Right forelimb (tissue), 1 donor: ENCODE results near the gene BASP1.
A peak's percentile ranks its signal among the peaks of the same experiment; 100 is the strongest.

Experiments
- DNase-seq: peaks from one replicate; pipeline ENCODE4 v3.0.0-alpha.2; 2018

Gene BASP1, protein sequence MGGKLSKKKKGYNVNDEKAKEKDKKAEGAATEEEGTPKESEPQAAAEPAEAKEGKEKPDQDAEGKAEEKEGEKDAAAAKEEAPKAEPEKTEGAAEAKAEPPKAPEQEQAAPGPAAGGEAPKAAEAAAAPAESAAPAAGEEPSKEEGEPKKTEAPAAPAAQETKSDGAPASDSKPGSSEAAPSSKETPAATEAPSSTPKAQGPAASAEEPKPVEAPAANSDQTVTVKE

DNA sequence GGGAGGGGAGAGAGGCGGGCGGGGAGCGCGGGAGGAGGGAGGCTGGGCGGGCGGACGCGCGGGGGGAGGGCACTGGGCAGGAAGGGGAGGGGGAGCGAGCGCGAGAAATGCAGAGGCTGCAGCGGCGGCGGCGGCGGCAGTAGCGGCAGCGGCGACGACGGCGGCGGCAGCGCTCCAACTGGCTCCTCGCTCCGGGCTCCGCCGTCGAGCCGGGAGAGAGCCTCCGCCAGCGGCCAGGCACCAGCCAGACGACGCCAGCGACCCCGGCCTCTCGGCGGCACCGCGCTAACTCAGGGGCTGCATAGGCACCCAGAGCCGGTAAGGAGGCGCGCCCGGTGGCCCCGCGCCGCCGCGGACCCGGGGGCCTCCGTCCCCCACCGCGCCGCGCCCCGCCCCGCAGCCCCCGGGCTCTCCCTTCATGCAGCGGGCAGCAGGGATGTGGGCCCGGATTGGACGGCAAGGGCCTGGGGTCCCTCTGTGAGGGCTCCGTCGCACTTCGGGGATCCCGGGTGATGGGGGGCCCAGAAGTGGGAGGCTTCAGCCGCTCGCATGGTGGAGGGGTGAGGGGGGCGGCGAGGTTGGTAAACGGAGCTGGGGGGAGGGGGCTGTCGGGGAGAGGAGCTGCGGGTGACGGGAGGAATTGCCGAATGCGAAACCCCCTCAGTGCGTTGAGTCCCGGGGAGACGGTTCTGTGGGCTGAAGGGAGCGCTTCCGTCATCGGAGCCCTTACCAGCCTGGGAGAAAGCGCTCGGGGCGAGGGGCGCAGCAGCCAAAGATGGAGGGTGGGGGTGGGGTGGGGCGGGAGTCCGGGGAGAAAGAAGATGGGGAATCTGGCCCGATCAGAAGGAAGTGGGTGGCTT, at the start of gene BASP1:
TSS of gene BASP1 (plus strand) at position 139 of the 860 bp plus-strand sequence. CDS start 57,586 bp downstream, outside the sequence.
- peak; percentile 94 for DNase-seq

DNA sequence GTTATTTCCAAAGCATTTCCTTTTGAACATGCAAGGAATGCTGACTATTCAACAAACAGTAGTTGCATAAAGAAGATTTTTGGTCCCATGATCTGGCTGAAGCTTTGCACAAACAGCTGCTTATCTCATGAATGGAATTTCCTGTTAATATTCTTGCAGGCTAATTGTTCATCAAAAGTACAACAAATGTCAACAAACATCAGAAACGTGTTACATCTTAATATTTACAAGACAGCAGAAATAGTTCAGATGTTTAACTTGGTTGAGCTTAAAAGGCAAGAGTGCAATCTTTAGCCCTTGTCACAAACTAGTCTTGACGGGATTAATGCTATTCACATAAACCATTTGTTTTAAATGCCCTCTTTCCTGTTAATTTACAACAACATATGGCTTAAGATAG, 47.9 kb upstream of the BASP1 start:
- no peak for DNase-seq

DNA sequence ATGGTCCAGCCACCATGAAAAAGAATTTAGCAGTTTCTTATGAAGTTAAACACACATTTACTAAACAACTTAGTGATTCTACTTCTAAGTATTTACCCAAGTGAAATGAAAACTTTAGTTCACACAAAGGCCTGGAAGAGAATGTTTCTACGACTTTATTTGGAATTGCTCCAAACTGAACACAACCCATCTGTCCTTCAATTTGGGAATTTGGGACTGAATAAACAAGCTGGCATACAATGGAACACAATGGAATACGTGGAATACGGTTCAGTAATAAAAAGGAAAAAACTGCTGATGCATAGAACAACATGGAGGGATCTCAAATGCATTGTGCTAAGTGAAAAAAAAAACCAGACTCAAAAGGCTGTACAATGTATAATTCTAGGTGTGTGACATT, 44.6 kb upstream of the BASP1 start:
- DNase-seq: no peak

DNA sequence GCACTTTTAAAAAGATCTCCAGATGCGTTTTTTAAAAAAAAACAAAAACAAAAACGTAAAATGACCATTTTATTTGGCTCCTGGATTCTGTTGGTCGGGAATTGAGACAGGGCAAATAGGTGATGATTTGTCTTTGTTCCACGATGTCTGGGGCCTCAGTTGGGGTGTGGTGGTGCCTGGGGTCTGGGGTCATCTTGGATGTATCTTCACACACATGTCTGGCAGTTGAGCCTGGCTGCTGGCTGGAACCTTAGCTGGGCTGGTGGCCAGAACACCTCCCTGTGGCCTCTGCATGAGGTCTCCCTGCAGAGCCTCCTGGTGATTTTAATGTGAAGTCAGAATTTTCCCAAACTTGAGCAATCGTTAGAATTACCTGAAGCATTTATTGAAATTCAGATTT, 42.5 kb upstream of the BASP1 start:
- DNase-seq: peak; percentile 68

DNA sequence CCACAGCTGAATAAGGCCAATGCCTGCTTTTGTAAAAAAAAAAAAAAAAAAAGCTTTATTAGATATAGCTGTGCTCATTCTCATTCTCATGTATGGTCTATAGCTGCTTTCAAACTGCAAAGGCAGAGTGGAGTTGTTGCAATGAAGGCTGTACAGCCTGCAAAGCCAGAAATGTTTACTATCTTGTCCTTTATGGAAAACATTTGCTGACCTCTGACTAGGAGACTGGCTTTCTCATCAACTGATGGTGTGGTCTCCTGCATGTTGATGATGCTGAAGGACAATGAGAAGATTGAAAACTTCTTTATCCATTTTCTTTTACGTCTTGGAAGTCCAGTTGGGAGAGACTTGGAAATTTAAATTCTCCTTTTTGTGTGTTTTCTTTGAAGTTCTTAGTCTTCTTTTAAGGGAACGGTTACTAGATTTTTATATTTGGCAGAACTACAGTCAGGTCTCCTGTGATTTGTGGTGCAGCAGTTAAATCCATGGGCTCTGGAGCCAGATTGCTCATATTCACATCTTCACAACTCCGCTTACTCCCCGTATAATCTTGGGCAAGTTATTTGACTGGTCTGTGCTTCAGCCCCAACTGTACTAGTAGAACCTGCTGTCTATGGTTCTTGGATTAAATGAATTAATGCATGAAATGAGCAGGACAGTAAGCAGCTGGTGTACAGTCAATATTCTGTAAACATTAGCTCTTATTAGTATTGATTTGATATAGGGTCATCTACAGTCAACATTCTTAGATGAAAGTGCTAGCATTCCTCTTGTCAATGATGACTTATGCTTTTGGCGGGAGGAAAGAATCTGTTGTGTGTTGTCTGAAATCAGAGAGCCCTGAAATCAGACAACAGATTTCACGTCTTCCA, 39.7 kb upstream of the BASP1 start:
- no peak for DNase-seq

DNA sequence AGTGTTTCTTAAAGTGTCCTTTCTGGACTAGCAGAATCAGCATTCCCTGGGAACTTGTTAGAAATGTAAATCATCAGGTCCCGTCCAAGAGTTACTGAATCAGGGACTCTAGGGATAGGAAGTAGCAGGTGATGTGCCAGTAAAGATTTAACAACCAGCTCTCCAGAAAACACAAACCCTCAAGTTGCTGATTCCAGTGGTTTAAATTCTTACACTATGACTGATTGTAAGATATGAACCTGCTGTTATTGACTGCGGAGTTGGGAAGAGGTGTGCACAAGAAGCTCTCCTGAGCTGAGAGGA, 39.1 kb upstream of the BASP1 start:
- DNase-seq: no peak

DNA sequence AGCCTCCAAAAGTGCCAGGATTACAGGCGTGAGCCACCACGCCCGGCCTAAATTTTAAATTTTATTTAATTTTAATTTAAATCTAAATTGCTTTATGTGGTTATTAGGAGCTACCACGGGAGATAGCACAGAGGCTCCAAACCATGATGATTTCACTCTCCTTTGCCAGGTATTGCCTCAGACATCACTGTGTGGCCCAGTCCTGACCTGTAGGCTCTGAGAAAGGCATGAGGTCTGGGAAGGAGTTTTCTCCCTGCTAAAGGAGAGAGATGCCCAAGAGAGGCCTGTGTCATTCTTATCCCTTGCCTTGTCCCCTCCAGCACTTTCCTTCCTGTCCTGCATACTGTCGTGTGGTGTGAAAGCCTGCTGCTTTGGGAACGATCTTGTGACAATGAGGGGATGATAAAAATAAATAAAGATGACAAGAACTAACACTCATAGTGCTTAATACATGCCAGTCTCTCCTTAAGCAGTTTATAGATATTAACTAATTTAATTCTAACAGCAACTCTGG, 37.0 kb upstream of the BASP1 start:
- DNase-seq: no peak

DNA sequence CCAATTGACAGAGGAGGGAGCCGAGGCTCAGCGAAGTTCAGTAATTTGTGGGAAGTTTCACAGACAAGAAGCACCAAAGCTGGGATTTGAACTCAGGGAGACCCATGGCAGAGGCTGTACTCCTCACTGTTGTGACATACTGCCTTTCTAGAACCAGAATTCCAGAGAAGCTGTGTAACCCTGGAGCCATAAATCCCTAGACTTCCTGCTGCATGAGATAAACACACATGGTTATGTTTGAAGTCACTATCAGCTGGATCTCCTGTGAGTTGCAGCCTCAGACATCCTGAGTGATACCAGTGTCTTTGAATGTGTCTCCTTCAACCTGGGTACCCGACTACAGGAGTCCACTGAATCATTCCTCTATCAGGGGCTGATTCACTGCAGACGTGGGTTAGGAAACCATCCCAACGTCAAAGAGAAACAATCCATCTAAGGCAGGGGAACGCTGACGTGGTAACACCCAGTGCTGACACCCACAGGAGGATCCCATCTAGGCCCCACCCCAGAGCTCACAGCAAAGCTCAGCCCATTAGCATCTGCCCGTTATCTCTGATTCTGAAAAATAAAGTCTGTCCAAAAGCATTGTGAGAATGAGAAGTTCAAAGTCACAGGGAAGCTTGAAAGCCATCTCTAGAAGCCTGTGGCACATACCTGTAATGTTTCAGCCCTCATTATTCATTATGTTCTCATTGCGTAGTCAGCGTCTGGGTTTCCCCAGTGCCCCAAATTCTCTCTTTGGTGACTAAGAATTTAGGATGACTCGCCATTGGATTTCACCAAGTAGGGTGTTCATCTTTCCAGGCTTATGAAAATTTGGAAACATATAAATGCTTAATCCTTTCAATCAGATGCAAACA, 36.3 kb upstream of the BASP1 start:
- no peak for DNase-seq

DNA sequence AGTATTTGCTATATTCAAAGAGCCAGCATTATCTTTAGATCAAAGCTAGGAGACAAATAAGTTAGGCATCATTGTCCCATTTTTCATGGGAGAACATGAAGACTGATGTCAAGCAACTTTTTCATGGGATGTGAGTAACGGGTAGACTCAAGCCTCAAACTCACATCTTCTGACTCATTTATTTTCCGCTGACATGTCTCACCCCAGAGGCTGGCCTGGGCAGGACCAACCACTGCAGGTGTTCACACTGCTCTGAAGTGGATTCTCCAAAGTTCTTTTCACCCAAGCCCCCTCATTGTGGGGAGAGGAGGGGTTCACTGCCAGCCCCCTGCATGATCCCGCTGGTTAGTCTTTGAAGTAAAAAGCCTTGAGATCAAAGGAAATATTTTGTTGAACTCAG, 34.9 kb upstream of the BASP1 start:
- no peak for DNase-seq

DNA sequence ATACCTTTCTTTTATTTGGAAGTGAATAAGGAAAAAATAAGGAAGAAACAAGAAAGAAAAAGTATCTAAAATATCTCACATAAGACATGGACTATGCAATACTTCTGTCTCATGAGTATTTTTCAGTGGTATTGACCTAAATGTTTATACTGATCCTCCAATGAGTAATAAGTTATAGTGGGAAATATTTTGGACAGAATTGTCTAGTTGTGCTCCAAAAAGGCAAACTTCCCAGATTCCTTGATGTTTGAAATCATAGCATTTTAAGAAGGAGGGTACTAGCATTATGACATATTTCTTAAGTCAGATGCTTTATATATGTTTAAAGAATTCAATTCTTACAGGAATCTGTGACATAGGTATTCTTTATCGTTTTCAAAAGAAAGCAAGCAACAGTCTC, 34.5 kb upstream of the BASP1 start:
- DNase-seq: no peak

DNA sequence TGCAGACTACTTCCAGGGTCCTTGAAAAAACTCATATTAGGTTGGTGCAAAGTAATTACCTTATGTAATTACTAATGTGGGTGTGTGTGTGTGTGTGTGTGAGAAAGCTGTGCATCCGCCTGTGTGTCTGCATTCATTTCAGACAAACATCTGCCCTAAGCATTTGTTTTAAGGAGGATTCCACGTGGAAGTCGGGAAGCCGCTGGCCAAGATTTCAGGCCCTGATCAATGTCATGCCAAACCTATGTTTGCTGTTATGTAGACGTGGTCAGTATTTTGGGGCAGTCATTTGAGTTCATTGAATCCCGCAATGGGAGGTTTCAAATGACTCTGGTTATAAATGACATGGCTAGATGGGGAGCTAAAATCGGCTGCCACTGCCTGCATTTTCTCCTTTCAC, 33.6 kb upstream of the BASP1 start:
- DNase-seq: peak; percentile 57

DNA sequence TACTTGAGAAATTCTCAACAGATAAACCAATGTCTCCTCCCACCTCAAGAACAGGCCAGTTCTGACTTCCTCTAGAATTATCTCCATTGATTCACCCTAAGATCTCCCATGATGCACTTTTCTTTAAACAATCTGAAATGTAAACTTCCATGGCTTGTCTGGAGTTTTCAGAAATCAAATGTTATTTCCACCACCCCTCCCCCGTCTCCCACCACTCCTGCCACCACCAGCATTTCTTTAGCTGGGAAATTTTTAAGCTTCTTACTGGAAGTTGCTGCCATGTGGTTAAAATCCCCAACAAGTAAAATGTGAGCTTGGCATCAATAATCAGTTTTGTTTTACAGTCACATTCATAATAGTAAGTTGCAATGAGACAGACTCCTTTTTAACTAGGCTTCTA, 32.8 kb upstream of the BASP1 start:
- DNase-seq: no peak

DNA sequence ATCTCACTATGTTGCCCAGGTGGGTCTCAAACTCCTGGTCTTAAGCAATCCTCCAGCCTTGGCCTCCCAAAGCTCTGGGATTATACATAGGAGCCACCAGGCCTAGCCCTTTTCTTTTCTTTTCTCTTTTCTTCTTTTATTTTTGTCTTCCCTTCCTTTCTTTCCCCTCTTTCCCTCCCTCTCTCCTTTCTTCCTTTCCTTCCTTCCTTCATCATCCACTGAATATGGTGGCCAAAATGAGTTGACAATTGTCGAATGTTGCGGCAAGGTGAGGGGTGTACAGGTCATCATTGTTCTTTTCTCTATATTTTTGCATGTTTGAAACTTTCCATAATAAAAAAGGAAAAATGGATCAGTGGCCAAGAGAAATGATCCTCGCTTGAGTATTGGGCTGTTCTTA, 32.1 kb upstream of the BASP1 start:
- no peak for DNase-seq

DNA sequence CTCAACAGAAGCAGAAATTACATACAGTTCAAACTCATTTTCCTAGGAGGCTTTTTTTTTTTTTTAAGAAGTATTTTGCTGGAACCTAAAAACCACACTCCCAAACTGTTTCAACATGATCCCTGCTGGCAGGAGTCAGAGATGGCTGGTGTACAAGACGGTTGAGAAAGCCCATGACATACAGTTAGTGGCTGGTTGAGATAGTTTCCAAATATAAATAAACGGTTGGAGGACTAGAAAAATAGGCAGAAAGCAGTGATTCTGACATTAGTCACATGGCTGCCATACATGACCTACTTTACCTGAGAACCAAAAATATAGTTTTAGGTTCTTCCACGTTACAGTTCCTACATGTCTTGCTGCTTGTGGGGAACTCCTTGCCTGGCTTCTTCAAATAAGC, 31.7 kb upstream of the BASP1 start:
- DNase-seq: peak; percentile 78

DNA sequence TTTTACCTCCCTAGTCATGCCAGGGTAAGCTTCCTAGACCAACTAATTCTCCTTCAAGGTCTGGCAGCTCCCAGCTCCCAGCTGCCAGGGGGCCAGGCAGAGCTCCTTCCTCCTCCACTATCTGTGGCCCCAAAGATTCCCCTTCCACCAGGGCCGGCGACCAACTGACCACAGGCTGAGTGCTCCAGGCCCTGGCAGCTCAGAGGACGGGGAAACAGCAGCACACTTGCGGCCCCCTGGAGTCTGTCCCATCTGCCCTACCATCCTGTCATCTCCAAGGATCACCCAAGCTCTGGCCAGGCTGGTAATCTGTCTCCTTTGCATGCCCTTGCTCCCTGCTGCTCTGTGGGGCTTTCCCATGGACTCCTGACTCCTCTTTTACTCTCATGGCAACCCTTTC, 31.2 kb upstream of the BASP1 start:
- DNase-seq: no peak

DNA sequence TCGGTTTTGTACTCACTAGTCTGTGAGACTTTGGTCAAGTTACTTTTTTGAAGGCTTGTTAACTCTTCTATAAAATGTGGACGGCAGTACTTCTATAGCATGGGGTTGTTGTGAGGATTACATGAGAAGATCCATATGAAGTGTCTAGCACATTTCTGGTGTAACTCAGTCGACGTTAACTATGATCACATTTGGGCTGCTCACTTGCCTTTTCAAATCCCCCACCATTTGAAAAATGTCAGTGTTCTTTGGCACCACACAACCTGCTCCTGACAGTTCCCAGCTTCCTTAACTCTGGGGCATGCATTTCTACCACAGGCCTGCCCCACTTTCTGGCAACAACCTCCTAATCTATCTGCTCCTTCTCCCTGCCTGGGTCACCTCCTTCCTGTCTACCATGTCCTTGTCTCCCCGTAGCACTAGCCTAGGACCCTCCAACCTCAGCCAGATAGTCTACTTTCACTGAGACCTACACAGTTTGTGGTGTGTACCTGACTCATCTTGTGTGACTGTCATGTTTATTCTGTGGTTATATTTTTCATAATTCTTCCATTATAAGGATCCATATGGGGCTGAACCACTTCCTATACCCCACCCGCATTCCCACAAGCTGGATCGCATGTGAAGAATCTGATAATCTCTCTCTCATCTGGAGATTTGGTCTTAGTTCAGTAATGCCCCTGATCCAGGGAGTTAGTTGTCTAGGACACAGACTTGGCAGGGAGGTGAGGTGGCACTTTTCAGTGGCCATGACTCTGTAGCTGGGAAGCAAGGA, 30.2 kb upstream of the BASP1 start:
- no peak for DNase-seq

DNA sequence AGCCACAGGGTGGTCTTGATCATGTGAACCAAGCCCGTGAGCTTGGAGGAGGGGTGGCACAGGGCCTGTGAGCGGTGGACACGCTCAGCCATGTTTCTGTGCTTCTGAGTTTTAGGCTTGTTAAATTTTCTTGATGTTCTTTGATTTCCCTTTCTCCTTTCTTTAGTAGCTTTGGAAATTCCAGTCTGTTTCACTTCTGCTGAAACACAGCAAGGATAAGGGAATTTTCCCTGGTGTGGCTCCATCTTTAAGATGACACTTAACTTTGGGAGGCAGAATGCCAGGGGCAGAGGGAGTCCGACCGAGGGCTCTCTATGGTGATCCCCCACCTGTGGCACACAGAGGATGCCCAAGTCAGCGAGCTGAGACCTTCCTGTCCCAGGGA, 29.7 kb upstream of the BASP1 start:
- DNase-seq: no peak

DNA sequence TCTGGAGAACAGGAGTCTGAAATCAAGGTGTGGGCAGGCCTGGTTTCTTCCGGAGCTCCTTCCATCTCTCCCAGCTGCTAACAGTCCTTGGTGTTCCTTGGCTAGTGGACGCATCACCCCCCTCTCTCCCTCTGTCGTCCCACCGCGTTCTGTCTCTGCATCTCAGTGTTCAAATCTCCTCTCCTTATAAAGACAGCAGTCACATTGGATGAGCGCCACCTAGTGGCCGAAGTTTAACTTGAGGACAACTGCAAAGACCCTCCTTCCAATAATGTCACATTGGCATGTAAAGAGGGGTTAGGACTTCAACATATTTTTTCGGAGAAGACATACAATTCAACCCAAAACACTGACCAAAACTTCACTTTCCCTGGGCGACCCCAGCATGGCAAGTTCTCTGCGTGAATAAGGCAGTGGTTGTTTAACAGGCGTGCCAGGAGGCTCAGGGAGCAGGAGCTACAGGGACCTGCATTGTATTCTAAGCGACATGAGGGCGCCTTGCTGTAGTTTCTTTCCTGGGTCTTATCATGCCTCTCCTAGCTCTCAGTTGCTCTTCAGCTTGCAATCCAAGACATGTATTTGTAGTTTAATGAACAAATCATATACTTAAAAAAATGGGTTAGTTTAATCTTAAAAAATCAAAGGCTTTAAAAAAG, 27.9 kb upstream of the BASP1 start:
- DNase-seq: peak; percentile 78

DNA sequence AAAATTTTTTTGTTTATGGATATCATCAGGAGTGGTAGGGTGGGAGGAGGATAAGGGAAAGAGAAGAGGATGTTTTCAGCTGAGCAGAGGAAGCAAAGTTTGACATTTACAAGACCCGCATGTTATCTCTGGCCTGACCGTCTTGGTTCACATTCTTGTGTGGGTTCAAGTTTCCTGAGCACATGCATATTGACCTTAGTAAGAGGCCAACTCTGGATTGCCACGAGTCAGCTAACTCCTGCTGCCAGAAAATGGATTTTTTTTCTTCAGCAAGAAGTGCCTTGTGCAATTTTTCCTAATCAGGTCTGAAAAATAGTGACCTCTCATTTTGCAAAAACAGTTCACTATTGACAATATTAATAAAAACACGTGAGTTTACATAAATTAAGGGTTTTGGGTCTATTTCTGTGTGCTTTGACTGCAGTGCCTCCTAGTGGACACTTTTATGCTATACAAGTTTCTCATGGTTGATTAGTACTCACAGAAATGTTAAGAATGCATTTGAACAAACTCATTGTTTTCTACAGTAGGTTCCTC, 27.1 kb upstream of the BASP1 start:
- DNase-seq: no peak

DNA sequence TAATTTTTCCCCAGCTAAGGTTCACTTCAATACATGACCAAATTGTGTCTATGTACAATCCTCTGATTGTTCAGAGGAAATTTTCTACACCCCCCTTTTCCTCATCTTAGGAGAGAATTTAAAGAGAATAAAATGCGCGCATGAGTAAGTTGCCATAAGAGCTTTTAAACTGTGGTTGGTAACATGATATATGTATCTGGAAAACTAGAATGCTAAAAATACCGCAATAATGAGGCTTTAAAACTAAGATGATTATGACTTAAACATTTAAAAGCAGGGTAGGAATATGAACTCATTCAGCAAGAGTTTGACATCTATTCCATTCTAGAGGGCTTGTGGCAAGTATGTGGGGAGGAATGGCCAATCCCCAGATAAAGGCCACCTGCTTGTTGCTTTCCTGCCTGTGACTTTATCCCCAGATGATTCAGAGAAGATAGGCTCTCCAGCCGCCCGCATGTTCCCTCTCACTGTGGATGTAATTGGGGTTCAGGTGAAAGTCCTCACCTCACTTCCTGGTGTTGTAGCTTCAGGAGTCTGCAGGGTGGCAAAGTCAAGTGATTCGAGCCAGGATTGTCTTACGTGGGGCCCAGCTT, 26.5 kb upstream of the BASP1 start:
- DNase-seq: no peak
